Activated CD8-positive, alpha-beta memory T cell treated with anti-CD3 and anti-CD28 coated beads, Interleukin-2, amount 10 ng/mL, durations not matched to agents 7 days and 5 days (primary cell): ENCODE measurements around the gene ACP3. TPM values are rescaled to one million over a fixed set of nuclear protein-coding genes. Genes with fewer than 3 reads are reported as not detected.
"Not testable (repeated sequence)": the region's sequence is repeated elsewhere in the genome, so short reads cannot be mapped to it uniquely, and the experiment has no call there.

Experiments used
- ATAC-seq: fragments of 150-1000 bp; cut with Tn5 transposase; one replicate; pipeline ENCODE4 v1.10.0; 2021; ENCODE audit warnings: moderate library complexity
- CTCF ChIA-PET: fragments of 350-600 bp; sonication (Branson Sonifier 250); formaldehyde crosslinking; loops from one replicate; lab custom pipeline; 2021; ENCODE audit warnings: antibody characterized with exemption; lab: Charles Lee
- DNase-seq: peaks from one replicate; pipeline ENCODE4 v3.0.0-alpha.2; 2020
- H3K27ac Mint-ChIP-seq: one replicate; pipeline ENCODE4 v1.8.0; 2021; ENCODE audit warnings: mild to moderate bottlenecking, mixed read lengths
- H3K27me3 Mint-ChIP-seq: one replicate; pipeline ENCODE4 v1.8.0; 2021; ENCODE audit warnings: mixed read lengths
- H3K36me3 Mint-ChIP-seq: one replicate; pipeline ENCODE4 v1.8.0; 2021; ENCODE audit warnings: mild to moderate bottlenecking, mixed read lengths
- H3K4me1 Mint-ChIP-seq: one replicate; pipeline ENCODE4 v1.8.0; 2021; ENCODE audit warnings: mixed read lengths
- H3K4me3 Mint-ChIP-seq: one replicate; pipeline ENCODE4 v1.8.0; 2021; ENCODE audit warnings: mild to moderate bottlenecking, moderate library complexity, mixed read lengths
- H3K9me3 Mint-ChIP-seq: one replicate; pipeline ENCODE4 v1.8.0; 2022; ENCODE audit warnings: low read depth, mixed read lengths
- total RNA-seq, 2 experiments: library from RNA; stranded (reverse); gene quantifications; one replicate each; pipeline ENCODE4 v1.2.3, GENCODE V29; 2021

Gene ACP3
- total RNA-seq, 2 experiments from 2014 or later, result not detected

DNA sequence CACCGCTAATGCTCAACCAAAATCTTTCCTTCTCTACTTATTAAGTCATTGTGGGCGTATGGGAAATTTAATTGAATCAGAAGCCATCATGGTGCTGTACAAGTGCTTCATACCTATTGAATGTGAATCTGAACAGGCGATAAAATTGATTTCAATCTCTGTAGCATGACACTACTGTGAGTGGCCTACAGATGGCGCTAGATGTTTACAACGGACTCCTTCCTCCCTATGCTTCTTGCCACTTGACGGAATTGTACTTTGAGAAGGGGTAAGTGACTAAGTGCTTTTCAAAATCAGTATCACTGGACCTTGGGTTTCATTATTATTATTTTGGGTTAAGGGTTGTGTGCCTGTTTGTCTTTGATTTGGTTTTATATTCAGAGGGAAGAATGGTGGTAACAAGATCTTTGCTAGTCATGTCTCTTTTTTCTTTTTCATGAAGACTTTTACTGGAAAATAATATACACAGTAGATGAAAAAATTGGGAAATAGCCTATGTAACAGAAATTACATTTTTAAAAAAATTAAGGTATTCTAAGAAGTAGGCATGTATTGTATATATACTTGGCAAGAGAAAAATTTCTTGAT is 35.4 kb downstream of the ACP3 start:
- H3K27me3 Mint-ChIP-seq, result peaks cover 11% of the 10 kb centered on the region
- no peaks in the 10 kb centered on the region for H3K9me3 Mint-ChIP-seq
- H3K4me3 Mint-ChIP-seq, result no peak overlapping the region
- no peak overlapping the region for H3K27ac Mint-ChIP-seq
- H3K4me1 Mint-ChIP-seq, result peaks cover 4% of the 10 kb centered on the region
- H3K36me3 Mint-ChIP-seq, result no peaks in the 10 kb centered on the region
- peak; percentile 78 for ATAC-seq
- peak; percentile 78 for DNase-seq
- CTCF ChIA-PET, result interaction anchor here (0.6 to 2.2 kb wide), 6 partner anchors 11 to 1299 kb away, joined by 3 to 11 read pairs (median 4); no protein-coding TSS in a partner anchor

DNA sequence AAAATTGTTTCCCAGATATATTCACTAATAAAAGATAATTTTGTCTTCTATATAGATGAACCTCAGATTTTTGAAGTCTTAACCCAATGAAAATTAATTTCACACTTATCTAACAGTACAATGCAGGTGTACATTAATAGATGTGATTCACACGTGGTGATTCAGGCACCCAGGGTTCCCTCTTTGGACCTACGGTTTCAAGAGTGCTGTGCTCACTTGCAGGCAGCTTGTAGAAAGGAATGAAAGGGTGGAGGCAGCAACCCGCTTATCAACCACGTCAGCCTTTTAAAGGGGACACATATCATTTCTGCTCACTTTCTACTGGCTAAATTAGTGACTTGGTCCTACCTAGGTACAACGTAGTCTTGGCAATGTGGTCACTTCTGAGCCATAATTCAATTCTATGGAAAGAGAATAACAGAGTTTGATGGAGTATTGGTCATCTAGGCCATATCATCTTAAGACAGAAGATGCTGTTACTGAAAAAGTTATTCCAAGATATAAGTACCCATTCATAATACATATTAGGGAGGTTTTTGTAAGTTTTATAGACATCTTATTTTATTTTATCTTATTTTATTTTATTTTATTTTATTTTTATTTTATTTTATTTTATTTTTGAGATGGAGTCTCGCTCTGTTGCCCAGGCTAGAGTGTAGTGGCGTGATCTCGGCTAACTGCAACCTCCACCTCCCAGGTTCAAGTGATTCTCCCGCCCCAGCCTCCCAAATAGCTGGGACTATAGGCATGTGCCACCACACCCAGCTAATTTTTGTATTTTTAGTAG is 37.9 kb downstream of the ACP3 start:
- DNase-seq (no peak), ATAC-seq (no peak)
- Mint-ChIP-seq H3K36me3 (no peaks in the 10 kb centered on the region), H3K4me1 (peaks cover 4% of the 10 kb centered on the region), H3K27me3 (peaks cover 11% of the 10 kb centered on the region), H3K4me3 (no peak overlapping the region), H3K27ac (no peak overlapping the region), H3K9me3 (no peaks in the 10 kb centered on the region)
- CTCF ChIA-PET, result interaction anchor here (2.0 kb wide), 1 partner anchor 12 kb away, joined by 5 read pairs; no protein-coding TSS in a partner anchor

DNA sequence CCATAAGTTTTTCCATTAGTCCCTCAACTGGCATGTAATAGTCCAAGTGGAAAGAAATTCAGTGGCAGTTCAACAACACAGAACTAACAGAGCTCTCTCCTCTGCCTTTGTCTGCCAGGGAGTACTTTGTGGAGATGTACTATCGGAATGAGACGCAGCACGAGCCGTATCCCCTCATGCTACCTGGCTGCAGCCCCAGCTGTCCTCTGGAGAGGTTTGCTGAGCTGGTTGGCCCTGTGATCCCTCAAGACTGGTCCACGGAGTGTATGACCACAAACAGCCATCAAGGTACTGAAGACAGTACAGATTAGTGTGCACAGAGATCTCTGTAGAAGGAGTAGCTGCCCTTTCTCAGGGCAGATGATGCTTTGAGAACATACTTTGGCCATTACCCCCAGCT is 39.4 kb downstream of the ACP3 start:
- peaks cover 17% of the 10 kb centered on the region for H3K27me3 Mint-ChIP-seq
- DNase-seq (no peak), ATAC-seq (no peak)
- H3K36me3 Mint-ChIP-seq, result no peaks in the 10 kb centered on the region
- CTCF ChIA-PET, result no interaction called here
- H3K4me1 Mint-ChIP-seq, result peaks cover 4% of the 10 kb centered on the region
- no peak overlapping the region for H3K27ac Mint-ChIP-seq
- no peaks in the 10 kb centered on the region for H3K9me3 Mint-ChIP-seq
- no peak overlapping the region for H3K4me3 Mint-ChIP-seq

DNA sequence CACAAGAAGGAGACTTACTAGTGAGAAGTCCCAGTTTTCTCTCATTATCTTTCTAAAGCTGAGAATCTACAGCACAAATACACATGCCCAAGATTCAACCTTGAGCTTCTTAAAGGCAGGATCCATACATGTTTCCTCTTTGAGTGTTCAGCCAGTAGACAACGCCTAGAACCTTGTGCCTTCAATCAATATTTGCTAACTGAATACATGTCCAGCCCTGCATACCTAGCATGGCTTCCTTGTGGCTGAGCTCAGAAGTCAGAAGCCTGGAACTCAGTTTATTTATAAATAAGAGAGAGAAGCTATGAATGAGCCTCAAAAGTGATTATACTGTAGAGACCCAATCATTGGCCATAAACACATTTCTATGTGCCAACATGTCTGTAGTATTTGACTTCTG is 43.5 kb downstream of the ACP3 start:
- Mint-ChIP-seq H3K27me3 (peaks cover 24% of the 10 kb centered on the region), H3K36me3 (no peaks in the 10 kb centered on the region), H3K9me3 (no peaks in the 10 kb centered on the region), H3K4me3 (no peak overlapping the region), H3K4me1 (no peaks in the 10 kb centered on the region), H3K27ac (no peak overlapping the region)
- no peak for DNase-seq
- CTCF ChIA-PET, result no interaction called here
- ATAC-seq, result no peak

DNA sequence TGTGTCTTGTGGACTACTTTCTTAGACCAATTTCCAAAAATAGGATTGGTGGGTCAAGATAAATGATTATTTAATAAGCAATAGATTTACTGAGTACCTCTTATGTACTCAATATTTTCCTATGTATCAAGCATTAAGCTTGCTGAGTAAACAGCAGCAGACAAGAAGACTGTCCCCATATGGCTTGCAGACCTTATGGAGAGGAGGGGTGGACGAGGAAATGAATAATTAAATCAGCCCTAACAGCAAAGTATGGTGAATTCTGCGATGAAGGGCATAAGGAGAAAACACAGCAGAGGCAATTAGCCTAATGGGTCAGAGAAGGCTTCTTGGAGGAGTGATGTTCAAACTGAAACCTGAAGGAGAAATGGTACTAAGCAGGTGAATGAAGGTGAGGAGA is 45.1 kb downstream of the ACP3 start:
- Mint-ChIP-seq H3K27me3 (peaks cover 33% of the 10 kb centered on the region), H3K36me3 (no peaks in the 10 kb centered on the region), H3K4me3 (no peak overlapping the region), H3K27ac (no peak overlapping the region), H3K9me3 (no peaks in the 10 kb centered on the region), H3K4me1 (no peaks in the 10 kb centered on the region)
- ATAC-seq (no peak), DNase-seq (no peak)
- CTCF ChIA-PET, result no interaction called here

DNA sequence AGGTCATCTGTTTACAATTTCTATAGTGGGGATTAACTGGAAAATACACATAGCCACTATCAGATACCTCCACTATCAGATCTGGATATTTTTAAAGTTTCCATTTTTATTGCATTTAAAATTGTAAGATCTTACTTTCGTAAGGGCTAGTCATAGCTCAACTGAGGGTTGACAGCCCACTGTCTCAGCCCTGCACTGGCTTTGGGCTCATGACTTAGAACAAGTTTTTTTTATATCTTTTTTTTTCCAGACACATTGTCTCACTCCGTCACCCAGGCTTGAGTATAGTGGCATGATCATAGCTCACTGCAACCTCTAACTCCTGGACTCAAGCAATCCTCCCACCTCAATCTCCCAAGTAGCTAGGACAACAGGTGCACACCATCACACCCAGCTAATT is 51.3 kb downstream of the ACP3 start:
- no peaks in the 10 kb centered on the region for H3K4me1 Mint-ChIP-seq
- H3K9me3 Mint-ChIP-seq, result no peaks in the 10 kb centered on the region
- H3K4me3 Mint-ChIP-seq, result no peak overlapping the region
- CTCF ChIA-PET, result no interaction called here
- H3K27me3 Mint-ChIP-seq, result peaks cover 21% of the 10 kb centered on the region
- DNase-seq, result no peak
- H3K27ac Mint-ChIP-seq, result no peak overlapping the region
- ATAC-seq, result no peak
- H3K36me3 Mint-ChIP-seq, result no peaks in the 10 kb centered on the region

DNA sequence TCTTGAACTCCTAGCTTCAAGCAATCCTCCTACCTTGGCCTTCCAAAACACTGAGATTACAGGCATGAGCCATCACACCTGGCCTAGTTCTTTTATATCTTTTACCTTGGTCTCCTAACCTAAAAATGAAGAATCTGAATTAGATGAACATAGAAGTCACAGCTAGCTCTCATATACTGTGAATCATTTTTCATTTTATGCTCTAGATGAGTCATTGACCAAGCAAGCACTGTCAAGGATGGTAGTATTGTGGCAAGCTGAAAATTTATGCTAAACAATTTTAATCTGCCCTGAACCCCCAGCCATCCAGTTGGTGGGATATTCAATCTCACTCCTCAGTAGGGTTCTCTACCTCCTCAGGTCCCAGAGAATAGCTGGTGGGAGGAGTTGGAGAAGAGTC is 51.8 kb downstream of the ACP3 start:
- Mint-ChIP-seq H3K36me3 (no peaks in the 10 kb centered on the region), H3K27ac (no peak overlapping the region), H3K9me3 (no peaks in the 10 kb centered on the region), H3K27me3 (peaks cover 21% of the 10 kb centered on the region), H3K4me1 (no peaks in the 10 kb centered on the region), H3K4me3 (no peak overlapping the region)
- no peak for DNase-seq
- CTCF ChIA-PET, result no interaction called here
- ATAC-seq, result no peak

DNA sequence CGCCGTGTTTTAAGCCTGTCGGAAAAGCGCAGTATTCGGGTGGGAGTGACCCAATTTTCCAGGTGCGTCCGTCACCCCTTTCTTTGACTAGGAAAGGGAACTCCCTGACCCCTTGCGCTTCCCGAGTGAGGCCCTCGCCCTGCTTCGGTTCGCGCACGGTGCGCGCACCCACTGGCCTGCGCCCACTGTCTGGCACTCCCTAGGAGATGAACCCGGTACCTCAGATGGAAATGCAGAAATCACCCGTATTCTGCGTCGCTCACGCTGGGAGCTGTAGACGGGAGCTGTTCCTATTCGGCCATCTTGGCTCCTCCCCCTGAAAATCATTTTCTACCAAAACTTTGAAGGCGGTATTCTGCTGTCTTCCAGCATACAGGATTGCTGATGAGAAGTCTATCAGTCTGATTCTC is 59.7 kb downstream of the ACP3 start:
- H3K27me3 Mint-ChIP-seq, result peaks cover 25% of the 10 kb centered on the region
- ATAC-seq, H3K4me1 Mint-ChIP-seq, H3K36me3 Mint-ChIP-seq, CTCF ChIA-PET, H3K4me3 Mint-ChIP-seq, H3K9me3 Mint-ChIP-seq, DNase-seq, H3K27ac Mint-ChIP-seq: not testable (repeated sequence)

DNA sequence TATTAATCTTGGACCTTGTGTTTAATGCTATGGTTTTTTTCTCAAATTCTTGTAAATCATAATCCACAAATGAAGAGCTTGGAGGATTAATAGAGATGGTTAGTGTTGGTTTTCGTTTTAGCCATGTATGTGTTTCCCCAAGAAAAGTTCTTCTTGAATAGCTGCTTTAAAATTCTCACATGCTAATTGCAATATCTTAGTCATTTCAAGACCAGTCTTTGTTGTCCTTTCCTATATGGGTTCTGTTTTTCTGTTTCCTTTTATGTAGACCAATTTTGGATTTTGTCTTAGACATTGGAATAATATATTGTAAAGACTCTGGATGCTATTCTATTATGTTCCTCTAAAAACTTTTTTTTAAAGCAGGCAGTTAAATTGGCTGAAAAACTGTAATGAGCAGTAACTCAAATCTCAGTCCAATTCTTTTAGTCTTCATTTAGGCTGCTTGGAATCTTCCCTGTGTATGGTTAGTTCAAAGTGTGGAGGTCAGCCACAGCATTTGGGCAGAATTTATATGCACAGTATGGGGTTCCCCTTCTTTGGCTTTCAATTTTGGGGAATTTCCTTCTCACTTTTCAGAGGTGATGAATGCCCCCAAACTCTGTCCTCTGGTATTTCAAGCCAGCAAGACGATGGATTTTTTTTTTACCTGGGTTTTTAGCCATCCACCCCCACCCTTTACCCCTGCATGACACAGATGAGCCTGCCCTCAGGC is 61.0 kb downstream of the ACP3 start:
- no peaks in the 10 kb centered on the region for H3K4me1 Mint-ChIP-seq
- no peak for ATAC-seq
- no peak for DNase-seq
- CTCF ChIA-PET, result no interaction called here
- H3K27me3 Mint-ChIP-seq, result peaks cover 25% of the 10 kb centered on the region
- H3K4me3 Mint-ChIP-seq, result no peak overlapping the region
- H3K9me3 Mint-ChIP-seq, result no peaks in the 10 kb centered on the region
- H3K36me3 Mint-ChIP-seq, result no peaks in the 10 kb centered on the region
- no peak overlapping the region for H3K27ac Mint-ChIP-seq

DNA sequence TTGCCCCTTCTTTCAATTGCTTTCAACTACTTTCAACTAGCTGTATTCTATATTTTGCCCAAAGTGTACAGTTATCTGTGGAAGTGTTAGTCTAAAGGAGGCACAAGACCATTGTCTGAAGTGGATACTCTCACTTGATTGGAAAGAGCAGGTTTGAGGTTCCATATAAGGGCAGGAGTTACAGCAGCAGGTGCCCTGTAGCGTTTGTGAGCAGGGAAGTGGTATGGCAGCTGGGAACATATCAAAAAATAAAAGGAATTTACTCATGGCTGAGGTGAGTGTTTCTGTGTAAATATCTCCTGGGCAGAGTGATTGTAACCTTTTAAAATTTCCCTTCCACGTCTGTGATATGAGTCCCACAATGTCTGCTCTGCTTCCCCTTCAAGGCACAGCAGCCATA is 61.6 kb downstream of the ACP3 start:
- no peaks in the 10 kb centered on the region for H3K9me3 Mint-ChIP-seq
- H3K36me3 Mint-ChIP-seq, result no peaks in the 10 kb centered on the region
- H3K27me3 Mint-ChIP-seq, result peaks cover 25% of the 10 kb centered on the region
- CTCF ChIA-PET, result no interaction called here
- H3K27ac Mint-ChIP-seq, result no peak overlapping the region
- DNase-seq (no peak), ATAC-seq (no peak)
- H3K4me1 Mint-ChIP-seq, result no peaks in the 10 kb centered on the region
- no peak overlapping the region for H3K4me3 Mint-ChIP-seq

DNA sequence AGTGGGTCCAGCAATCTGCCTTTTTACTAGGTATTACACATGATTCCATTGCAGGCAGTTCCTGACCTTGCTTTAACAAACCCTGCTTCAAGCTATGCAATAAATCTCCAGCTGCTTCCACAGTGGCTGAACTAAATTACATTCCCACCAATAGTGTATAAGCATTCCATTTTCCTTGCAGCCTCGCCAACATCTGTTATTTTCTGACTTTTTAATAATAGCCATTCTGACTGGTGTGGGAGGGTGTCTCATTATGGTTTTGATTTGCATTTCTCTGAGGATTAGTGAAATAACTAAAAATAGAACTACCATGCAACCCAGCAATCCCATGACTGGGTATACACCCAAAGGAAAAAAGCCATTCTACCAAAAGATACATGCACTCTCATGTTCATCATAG is 63.7 kb downstream of the ACP3 start:
- Mint-ChIP-seq H3K4me3 (no peak overlapping the region), H3K27me3 (peaks cover 25% of the 10 kb centered on the region), H3K27ac (no peak overlapping the region), H3K9me3 (no peaks in the 10 kb centered on the region), H3K4me1 (no peaks in the 10 kb centered on the region), H3K36me3 (no peaks in the 10 kb centered on the region)
- DNase-seq (no peak), ATAC-seq (no peak)
- CTCF ChIA-PET, result no interaction called here

DNA sequence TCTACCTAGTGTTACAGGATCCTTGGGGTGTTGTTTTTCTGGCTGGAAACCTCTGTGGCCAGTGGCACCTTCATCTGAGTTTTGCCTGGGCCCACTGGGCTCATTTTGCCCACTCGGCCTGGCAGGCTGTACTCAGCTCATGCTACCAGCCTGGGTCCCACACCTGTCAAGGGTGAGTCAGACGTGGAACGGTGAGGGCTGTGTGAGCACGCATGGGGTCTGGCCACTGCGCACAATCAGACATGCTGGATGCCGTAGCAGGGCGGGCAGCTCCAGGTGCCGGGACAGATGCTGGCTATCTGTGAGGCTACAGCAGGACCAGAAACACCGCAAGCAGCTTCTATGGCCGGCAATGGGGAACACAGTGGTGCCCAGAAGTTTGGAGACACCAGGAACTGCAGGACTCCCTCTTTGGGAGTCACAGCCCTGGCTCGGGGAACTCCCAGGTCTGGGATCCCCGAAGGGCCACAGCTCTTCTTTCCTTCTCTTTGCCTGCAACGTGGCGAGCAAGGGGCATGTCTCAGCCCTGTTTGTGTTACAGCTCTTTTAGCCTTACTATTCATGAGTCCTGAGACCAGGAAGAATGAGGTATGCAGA is 64.2 kb downstream of the ACP3 start:
- CTCF ChIA-PET, result no interaction called here
- Mint-ChIP-seq H3K4me3 (no peak overlapping the region), H3K27ac (no peak overlapping the region), H3K27me3 (peaks cover 25% of the 10 kb centered on the region), H3K9me3 (no peaks in the 10 kb centered on the region), H3K36me3 (no peaks in the 10 kb centered on the region), H3K4me1 (no peaks in the 10 kb centered on the region)
- no peak for ATAC-seq
- DNase-seq, result no peak

DNA sequence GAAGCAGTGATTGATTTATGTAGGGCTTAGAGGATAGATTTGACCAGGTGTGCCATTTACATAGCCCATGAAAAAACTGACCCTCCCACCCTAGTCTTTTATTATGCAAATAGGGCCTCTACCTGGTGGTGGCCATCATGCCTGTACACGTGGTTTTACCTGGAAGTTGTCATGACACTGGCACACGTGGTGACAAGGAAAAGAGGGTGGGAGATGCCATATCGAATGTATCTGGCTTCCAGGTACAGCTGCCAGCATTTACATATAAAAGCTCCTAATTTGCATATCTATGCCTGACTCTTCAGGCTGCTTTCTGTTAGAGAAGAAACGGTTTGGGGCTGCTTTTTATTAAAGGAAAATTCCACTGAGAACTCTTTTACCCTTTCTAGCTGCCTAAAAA is 65.1 kb downstream of the ACP3 start:
- DNase-seq, result no peak
- Mint-ChIP-seq H3K4me3 (no peak overlapping the region), H3K9me3 (no peaks in the 10 kb centered on the region), H3K27me3 (peaks cover 28% of the 10 kb centered on the region), H3K27ac (no peak overlapping the region), H3K36me3 (no peaks in the 10 kb centered on the region), H3K4me1 (no peaks in the 10 kb centered on the region)
- CTCF ChIA-PET, result no interaction called here
- no peak for ATAC-seq
